ENCODE data around the gene SERBP1.
"Not testable (repeated sequence)": the region's sequence is repeated elsewhere in the genome, so short reads cannot be mapped to it uniquely, and the experiment has no call there.

SERBP1 gene

GRCh38 chr1:67440339-67440738 lies 10.1 kb upstream of the SERBP1 start:
- DNase-seq (ENCODE audit: low read depth in 3 of 3): no peak

GRCh38 chr1:67439277-67440029 lies 9.3 kb upstream of the SERBP1 start:
- no peak for DNase-seq (ENCODE audit: low read depth in 3 of 3)

- DNase-seq (ENCODE audit: low read depth in 3 of 3): no peak
Observed at GRCh38 chr1:67437961-67438360, 7.8 kb upstream of the SERBP1 start.

GRCh38 chr1:67436511-67437055 lies 6.4 kb upstream of the SERBP1 start:
- no peak for DNase-seq (ENCODE audit: low read depth in 3 of 3)

DNA sequence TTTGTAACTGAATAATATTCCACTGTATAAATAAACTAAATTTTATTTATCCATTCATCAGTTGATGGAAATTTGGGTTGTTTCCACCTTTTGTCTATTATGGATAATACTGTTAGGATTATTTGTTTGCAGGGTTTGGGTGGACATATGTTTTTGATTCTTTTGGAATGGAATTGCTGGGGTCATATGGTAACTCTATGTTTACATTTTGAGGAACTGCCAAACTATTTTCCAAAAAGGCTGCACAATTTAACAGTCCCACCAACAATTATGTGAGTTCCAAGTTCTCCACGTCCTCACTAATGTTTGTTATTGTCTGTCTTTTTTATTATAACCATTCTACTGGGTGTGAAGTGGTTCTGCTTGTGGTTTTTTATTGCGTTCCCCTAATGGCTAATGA lies 4.3 kb upstream of the SERBP1 start:
- no peak for DNase-seq (ENCODE audit: low read depth in 3 of 3)

DNA sequence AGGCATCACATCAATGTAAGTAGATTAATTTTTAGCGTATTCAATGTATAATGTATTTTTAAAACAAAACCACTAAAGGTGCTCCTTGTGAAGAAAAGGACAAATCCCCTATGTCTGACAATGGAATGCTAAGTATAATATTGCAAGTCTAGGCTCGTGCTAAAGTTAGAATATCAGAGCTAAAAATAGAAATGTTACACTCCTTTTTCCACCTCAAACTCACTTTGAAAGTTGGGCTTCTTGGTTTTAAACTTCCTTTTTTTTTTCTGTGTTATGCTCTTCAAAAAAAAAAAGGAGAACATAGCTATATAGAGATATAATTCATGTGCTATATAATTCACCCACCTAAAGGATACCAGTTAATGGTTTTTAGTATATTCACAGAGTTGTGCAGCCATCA lies 3.6 kb upstream of the SERBP1 start:
- DNase-seq (ENCODE audit: low read depth in 3 of 3): no peak

DNA sequence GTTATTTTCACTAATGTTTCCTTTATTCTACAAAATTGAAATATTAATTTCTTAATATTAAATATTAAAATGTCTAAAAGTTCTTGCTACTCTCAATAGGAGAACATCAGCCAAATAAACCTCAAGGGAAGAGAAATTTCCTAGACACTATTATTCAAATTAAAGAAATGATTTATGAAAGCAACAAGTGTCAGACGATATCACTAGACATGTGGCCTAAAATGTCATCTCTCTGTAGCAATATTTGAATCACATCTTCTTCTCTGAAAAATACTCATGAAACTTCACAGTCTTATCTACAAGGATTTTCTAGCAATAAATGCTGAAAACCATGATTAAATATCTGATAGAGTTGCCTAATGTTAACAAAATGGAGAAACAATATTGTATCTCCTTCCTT lies 2.5 kb upstream of the SERBP1 start:
- no peak for DNase-seq (ENCODE audit: low read depth in 3 of 3)

- DNase-seq (ENCODE audit: low read depth in 3 of 3): no peak
Observed at GRCh38 chr1:67431869-67432578, 1.8 kb upstream of the SERBP1 start.

- no peak for DNase-seq (ENCODE audit: low read depth in 3 of 3)
Observed at GRCh38 chr1:67431156-67431765, 1.1 kb upstream of the SERBP1 start.

GRCh38 chr1:67429528-67430357 lies 459 bp downstream of the SERBP1 start:
- peak; percentile 14 to 34 (median 24) for DNase-seq (ENCODE audit: low read depth in 3 of 3)

GRCh38 chr1:67429011-67429527 lies 1.1 kb downstream of the SERBP1 start:
- DNase-seq (ENCODE audit: low read depth in 3 of 3): peak; percentile 27 to 46 (median 37)

- no peak for DNase-seq (ENCODE audit: low read depth in 3 of 3)
Observed at GRCh38 chr1:67427947-67428346, 2.3 kb downstream of the SERBP1 start.

GRCh38 chr1:67427465-67427864 lies 2.7 kb downstream of the SERBP1 start:
- DNase-seq (ENCODE audit: low read depth in 3 of 3): no peak

DNA sequence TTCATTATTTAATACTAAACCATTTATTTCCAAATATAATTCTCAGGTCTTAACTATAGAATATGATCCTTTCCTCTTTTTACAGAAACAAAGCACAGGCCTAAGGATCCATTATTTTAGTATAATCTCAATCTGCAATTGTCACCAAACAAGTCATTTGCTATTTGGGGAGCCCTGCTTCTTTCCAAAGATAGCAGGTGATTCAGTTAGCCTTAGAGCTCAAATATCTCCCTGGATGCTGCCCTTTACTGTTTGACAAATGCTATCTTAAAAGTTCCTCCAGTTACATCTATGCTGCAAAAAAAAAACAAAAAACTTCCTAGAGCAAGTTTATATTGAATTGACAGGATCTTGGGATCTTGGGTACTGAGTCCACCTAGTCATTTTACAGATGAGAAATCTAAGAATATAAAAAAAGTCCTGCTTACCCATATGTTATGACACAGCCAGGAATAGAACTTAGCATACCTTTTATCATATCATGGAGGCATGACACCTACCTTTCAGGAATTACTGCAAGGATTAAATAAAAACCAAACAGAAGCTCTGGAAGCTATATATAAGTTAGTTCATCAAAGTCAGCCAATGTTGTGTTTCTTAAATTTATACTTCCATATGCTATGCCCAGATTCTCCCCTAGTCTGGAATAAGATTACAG lies 9.2 kb downstream of the SERBP1 start:
- no peak for DNase-seq (ENCODE audit: low read depth in 3 of 3)

GRCh38 chr1:67418839-67419586 lies 11.2 kb downstream of the SERBP1 start:
- no peak for DNase-seq (ENCODE audit: low read depth in 3 of 3)

DNA sequence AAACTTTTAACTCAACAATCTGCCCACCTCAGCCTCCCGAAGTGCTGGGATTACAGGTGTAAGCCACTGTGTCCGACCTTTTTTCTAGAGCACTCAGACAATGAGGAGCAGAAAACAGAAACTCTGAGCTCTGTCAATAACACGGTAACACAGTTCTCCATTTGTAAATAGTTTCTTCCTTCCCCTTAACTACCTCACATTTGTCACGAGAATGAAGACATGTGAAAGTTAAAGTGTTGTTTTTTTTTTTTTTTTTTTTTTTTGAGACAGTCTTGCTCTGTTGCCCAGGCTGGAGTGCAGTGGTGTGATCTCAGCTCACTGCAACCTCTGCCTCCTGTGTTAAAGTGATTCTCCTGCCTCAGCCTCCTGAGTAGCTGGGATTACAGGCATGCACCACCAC lies 12.5 kb downstream of the SERBP1 start:
- not testable (repeated sequence) for DNase-seq (ENCODE audit: low read depth in 3 of 3)

DNA sequence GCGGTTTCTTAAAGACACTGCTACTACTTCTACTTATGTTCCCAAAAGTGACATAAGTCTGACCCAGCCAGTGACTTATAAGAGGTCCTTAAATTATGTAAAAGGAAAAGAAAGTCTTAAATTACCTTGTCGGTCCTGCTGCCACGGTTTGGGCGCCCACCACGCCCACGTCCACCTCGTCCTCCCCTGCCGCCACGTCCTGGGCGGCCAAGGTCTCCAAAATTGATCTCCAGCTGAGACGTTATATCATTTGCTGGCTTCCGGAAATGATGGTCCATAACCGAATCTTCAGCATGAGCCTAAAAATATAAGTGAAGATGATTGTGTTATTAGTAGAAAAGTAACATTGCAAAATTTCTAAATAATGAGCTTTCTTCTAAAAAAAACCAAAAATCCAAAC lies 15.2 kb downstream of the SERBP1 start:
- no peak for DNase-seq (ENCODE audit: low read depth in 3 of 3)

DNA sequence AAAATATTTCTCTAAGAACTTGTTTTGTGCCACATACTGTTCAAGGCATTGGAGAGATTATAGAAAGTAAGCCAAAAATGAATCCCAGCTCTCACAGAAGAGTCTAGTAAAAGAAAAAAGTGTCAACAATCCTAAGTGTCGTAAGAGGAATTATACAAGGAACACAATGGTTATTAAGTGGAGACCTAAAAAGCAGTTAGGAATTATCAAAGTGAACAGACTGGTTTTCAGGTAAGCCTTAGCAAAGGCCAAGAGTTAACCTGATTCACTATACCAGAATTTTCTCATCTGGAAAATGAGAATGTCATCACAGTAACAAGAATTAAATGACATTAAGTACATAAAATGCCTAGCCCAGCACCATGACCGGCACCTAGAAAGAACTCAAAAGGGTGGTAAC lies 15.6 kb downstream of the SERBP1 start:
- DNase-seq (ENCODE audit: low read depth in 3 of 3): no peak

GRCh38 chr1:67413101-67413500 lies 17.1 kb downstream of the SERBP1 start:
- not testable (repeated sequence) for DNase-seq (ENCODE audit: low read depth in 3 of 3)

DNA sequence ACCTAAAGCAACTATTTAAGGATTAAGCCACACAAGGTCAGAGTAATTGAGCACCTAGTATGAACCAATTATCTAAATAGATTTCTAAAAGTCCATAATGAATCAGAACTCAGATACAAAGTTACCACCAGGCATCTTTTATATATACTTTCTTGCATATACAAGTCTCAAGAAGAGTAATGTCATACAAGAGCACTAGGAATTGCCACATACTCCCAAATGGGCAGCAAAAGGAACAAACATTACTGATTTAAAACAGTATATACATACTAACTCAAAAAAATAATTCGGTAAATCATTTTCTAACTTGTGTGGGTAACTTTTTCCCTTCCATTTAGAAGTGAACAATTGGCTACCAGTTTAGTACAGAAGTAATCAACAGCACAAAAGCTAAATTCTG lies 22.1 kb downstream of the SERBP1 start:
- DNase-seq (ENCODE audit: low read depth in 3 of 3): no peak

All from stimulated activated CD4-positive, alpha-beta T cell treated with anti-CD3 and anti-CD28 coated beads, TNF-alpha, amount 100 ng/mL, for 4 hours (primary cell).